Astrocyte (in vitro differentiated cells and primary cell): ENCODE measurements around the gene DDIT4L.
"Not testable (repeated sequence)": the region's sequence is repeated elsewhere in the genome, so short reads cannot be mapped to it uniquely, and the experiment has no call there.

Experiments
- CTCF ChIP-seq: IDR thresholded peaks from 2 replicates; pipeline ENCODE4 v1.5.1; 2011; ENCODE audit warnings: low read depth, mild to moderate bottlenecking, inconsistent platforms, low read length, moderate library complexity; ENCODE audit not compliant: insufficient read depth
- EZH2 ChIP-seq: IDR thresholded peaks from 2 replicates; pipeline ENCODE4 v1.6.1; 2012; ENCODE audit warnings: mild to moderate bottlenecking, low read length, inconsistent platforms; ENCODE audit not compliant: insufficient read depth

GRCh38 chr4:100137320-100137719 lies 52.9 kb downstream of the DDIT4L start:
- TF ChIP-seq CTCF, EZH2: not testable (repeated sequence)
